Kidney capillary endothelial cell (primary cell): ENCODE results near the gene SLC66A3.

Experiments
- DNase-seq: peaks from one replicate; pipeline ENCODE4 v3.0.0-alpha.2; 2018; ENCODE audit warnings: low spot score

The SLC66A3 gene

DNA sequence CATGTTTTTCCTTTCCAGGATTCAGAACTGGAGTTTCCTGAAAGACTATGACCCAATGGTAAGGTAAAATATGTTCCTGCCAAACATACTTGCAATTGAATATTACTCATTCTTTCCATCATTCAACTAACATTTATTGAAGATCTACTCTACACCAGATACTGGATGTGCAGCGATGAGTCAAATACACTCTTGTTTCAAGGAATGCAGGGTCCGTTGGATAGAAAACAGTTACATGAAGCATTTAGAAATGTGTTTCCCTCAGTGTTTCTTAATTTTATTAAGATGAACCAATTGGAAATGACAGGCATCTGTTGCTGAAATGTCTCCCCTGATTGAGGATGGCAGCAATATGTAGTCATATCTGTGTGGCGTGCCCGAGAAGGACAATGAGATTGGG lies 14.8 kb upstream of the SLC66A3 start:
- DNase-seq: no peak

DNA sequence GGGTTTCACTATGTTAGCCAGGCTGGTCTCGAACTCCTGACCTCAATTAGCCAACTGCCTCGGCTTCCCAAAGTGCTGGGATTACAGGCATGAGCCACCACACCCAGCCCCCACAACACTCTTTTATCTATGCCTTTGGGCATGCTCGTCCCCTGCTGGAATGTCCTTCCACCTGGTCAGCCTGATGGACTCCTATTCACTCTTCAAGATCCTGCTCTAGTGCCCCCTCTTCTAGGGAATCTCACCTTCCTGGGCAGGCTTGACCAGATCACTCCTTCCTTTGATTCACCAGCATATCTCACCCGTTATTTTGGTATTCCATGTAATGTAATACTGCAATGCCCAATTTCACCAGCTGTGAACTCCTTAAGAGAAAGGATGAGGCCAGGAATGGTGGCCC lies 13.9 kb upstream of the SLC66A3 start:
- DNase-seq: no peak

DNA sequence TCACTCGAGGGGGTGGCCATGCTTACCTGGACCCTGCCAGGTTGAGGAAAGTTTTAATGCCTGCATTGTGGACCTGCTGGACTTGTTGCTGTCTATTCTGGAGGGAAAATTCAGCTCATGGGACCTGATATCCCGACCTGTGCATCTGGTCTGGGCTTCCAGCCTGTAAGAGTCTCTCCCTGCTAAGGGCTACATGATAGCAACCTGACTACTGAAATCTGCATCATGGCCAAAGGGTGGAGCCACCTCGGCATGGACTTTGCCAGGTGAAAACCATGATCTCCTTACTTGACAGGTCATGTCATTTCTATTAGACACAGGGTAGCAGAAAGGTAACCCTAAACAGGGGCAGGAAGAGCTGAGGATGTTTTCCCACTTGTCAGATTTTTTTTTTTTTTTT lies 12.9 kb upstream of the SLC66A3 start:
- no peak for DNase-seq

DNA sequence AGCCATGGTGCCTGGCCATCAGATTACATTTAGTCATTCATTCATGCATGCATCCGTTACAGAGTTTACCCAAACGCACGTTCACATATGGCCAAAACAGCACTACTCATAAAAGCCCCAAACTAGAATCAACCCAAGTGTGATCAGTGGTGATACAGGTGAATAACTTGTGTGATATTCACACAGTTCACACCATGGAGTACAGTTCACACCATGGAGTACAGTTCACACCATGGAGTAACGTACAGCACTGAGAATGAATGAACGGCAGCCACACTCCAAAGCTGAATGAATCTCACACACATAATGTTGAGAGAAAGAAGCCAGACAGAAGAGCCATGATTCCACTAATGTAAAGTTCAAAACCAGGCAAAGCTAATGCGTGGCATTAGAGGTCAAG lies 12.3 kb upstream of the SLC66A3 start:
- no peak for DNase-seq

DNA sequence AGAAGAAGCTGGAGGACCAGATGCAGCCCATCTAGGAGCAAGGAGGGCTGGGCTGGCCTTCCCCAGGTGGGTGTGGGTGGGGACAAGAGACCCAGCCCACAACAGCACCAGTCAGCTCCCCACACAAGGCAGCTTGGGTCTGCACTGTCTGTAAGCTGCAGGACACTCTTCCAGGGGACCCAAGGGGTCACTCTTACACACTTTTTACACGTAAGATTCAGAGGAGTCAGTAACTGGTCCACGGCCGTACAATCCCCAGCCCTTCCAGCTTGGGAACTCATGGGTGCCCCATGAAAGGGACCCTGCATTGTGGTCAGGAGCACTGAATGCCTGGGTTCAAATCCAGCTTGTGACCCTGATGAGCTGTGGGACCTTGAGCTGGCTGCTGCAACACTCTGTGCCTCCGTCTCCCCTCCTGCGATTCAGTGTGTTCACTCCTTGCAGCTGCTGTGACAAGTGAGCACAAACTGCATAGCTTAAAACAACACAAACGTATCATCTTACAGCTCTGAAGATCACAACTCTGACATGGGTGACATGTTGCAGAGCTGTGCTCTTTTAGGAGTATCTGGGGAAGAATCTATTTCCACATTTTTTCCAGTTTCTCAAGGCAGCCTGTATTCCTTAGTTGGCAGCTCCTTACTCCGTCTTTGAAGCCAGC lies 11.1 kb upstream of the SLC66A3 start:
- no peak for DNase-seq

DNA sequence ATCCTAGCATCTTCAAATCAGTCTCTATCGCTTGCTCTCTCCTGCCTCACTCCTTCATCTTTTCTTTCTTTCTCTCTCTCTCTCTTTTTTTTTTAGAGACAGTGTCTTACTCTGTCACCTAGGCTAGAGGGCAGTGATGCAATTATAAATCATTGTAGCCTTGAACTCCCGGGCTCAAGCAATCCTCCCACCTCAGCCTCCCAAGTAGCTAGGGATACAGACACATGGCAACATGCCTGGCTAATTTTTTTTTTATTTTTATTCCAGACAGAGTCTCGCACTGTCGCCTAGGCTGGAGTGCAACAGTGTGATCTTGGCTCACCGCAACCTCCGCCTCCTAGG lies 10.6 kb upstream of the SLC66A3 start:
- no peak for DNase-seq

DNA sequence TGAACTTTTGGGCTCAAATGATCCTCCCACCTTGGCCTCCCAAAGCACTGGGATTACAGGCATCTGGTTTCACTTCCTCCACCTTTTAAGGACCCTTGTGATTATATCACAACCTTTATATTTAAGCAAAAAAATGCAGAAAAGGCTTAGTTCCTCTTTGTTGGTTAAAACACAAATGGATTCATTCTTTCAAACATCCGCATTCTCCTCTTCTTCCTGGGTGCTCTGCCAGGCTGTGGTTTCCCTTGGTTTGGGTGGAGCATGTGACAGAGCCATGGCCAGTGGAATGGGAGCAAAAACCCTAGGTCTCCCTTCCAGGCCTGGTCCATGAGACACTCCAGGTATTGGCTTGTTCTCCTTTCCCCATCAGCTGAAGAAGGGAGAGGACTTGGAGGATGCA lies 9.9 kb upstream of the SLC66A3 start:
- DNase-seq: no peak

DNA sequence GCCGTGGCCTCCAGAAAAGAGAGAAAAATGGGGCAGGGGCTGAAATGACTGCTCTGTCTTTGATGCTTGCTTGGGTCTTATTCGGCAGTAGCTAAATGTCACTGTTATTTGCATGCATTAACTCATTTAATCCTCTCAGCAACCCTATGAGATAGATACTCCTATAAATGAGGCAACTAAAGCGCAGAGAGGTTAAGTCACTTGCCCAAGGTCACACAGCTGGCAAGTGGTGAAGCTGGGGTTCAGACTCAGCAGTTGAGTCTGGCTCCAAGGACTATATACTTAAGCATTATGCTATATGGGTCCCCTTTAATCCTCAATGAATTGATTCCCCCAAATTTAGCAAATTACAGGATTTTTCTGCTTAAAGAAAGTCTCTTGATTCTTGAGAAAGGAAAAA lies 9.2 kb upstream of the SLC66A3 start:
- no peak for DNase-seq

DNA sequence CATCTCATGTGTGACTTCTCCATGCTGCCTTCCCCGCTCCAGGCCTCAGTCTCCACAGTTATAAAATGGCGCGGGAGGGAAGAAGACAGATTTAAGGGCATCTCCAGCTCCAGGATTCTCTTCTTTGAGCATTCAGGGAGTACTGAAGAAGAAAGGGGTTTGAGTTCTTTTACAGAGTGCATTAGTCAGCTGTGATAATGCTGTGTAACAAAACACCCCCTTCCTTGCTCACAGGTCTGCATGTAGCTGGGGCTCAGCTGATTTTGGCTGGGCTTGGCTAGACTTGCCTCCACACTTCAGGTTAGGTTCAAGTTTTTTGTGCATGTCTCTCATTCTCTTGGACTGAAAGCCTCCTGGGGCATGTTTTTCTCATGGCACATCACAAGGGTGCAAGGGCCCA lies 8.0 kb upstream of the SLC66A3 start:
- no peak for DNase-seq

DNA sequence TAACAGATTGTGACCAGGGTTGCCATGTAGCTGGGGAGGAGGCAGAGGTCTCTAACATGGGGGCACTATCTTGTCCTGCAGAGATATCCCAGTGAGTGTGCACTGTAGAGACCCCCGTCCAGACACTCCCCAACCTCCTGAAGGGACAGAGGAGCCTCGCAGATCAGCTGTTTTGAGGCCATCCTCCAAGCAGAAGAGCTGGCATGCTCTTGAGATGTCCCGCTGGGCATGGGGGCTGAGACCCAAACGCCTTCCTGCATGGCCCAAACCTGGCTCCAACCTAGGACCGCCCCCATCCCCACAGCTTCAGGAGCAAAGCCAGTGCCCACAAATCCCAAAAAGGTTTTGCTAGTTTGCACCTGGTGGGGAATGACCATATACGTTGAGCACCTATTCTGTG lies 2.7 kb upstream of the SLC66A3 start:
- no peak for DNase-seq

DNA sequence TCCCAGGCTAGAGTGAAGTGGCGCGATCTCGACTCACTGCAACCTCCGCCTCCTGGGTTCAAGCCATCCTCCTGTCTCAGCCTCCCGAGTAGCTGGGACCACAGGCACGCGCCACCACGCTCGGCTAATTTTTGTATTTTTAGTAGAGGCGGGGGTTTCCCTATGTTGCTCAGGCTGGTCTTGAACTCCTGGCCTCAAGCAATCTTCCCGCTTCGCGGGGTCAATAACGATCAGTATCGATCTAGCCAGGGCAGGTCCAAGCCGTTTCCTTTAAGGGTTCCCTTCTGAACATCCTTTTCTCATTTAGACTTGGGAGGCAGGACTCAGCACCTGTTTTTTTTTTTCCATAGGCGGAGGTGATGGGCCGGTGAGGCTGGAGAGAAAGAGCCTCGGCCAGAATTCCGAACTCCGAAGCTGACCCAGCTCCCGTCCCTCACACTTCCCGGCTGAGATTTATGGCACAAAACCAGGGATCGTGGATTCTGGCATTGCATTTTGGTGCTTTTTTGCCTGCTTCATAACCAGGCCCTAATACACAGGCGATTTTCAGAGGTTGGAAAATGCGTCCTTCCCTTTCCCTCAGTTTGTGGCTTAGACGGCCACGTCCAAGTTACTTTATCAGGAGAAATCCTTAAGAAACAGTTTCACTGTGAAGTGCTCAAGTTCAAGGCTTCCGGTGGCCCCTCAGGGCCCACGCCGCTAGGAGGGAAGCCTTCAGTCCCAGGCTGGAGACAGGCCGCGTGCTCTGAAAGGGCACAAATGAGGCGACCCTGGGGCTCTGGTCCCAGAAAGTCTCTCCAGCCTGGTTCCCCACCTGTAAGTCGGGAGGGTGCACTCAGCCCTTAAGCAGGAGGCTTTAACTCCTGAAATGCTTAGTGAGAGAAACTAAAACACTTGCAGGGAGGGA lies 998 bp upstream of the SLC66A3 start:
- DNase-seq: no peak

DNA sequence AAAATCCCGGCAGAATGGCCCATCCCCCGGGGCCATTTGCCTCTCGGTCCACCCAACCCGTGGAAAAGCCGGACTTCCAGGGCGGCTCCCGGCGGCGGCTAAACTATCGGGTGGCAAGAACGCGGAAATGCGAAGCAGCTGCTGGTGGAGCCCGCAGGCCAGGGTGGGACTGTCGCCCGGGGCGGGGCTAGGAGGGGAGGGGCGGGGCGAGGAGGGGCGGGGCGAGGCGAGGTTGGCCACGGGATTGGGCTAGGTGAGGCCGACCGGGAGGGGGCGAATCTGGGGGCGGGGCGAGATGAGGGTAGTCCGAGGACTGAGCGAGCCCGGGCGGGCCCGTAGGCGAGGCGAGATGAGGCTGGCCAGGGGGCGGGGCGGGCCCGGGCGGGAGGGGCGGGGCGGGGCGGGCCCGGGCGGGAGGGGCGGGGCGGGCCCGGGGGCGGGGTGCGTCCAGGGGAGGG lies 315 bp upstream of the SLC66A3 start:
- peak; percentile 77 for DNase-seq

DNA sequence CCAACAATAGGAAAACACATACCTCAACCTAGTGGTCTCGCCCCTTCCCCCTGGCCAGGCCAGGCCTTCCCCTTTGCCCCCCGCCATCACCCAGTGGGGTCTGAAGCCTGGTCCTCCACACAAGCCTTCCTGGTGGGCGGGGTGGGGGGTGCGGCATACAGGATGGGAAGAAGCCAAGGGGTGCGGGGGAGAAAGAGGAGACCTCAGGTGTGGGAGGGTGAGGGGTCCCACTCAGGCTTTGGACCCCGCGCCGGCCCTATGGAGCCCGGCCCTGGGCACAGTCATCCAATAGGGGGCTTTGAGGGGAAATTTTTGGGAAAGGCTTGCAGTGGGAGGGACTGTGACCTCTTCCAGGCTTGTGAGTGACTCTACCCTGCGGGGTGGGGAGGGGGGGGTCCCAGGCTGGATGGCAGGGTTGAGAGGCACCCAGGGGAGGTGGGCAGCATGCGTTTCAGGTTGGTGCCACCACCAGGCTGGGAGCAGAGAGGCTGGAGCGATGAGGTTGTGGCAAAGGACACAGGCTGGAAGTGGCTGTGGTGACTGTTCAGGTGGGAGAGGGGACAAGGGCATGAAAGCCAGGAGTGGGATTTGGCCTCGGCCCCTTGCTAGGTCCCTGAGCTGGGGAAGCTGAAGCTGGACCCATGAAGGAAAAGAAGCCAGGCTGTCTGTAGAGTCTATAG lies 1.3 kb downstream of the SLC66A3 start:
- no peak for DNase-seq

DNA sequence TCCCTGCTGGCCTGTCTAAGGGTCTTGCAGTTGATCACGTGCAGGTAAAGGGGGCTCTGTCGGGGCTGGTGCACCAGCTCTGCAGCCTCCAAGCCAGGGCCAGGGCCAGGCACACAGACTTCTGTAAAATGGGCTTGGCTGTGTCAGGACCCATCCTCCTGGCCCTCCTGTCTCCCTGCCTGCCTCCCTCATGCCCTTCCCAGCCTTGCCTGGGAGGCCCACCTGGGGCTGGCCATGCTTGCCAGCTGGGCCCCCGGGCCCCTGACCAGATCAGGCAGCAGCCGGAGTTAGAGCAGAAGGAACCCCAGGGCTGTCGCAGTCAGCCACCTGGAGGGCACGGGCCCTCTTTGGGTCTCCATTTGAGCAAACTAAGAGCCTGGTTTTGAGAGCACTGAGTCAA lies 2.0 kb downstream of the SLC66A3 start:
- DNase-seq: no peak

DNA sequence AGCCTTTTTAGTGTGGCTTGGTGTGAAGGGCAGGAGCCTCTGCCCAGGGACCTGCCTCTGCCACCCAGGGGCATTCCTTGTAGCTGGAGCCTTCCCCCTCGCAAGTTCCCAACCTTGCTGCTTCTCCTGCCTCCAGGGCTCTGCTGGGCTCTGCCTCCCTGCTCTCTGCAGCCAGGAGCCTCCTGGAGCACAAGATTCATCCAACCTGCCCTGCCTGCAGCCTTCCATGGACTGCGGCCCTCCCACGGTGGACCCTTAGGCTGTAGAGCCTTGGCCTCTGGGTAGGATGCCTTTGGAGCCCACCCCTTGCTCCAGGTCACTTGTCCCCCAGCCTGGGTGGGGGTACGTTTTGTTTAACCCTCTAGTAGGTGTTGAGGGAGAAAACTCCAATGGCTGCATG lies 2.5 kb downstream of the SLC66A3 start:
- DNase-seq: no peak

DNA sequence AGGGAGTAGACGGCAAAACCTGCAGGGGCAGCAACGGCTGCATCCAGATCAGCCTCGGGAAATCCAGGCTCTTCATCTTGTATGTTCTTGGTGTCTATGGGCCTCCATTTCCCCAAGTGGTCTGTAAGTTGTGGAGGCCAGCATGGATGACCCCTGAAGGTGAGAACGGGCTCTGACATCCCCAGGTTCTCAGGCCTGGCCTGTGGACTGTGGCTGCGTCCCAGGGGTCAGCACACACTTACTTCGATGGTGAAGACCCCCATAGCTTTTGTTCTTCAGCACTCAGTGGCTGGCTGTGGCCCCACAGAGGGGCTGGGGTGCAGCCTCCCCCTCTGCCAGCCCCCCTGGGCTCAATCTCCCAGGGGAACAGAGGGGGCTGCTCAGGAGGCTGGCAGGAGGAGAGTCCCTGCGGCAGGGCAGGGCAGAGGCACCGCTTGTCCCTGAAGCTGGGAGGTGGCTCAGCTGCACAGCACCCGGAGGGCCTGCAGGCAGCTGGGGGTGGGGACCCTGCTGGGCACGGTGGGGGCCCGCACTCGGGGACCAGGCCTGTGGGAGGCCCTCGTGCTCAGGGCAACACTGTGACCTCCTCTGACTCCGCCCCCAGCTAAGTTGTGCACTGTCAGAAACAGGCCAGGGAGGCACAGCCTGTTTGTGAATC lies 3.8 kb downstream of the SLC66A3 start:
- no peak for DNase-seq

DNA sequence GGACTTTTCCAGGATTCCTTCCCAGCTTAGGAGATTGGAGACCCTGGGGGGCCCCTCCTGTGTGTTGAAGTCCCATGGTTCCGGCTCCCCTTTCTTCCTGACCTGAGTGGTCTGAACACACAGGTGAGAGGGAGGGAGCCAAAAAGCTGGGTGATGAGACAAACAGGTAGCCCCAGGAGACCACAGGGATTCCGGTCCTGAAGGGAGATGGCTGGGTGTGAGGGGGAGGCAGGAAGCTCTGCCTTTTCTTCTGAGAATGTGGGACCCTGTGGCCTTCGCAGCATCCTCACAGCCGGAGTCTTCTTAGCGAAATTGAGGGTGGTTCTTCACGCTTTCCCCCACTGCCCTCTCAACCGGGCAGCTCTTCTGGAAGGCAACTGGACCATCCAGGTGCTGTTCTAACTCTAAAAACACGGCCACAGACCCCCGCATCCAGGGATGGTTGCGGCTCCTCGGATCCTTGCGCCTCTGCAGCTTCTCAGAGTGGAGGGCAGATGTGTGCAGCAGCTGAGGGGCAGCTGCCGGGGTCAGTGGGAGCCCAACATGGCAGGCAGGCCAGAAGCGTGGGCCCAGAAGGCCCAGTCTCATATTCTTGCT lies 4.4 kb downstream of the SLC66A3 start:
- no peak for DNase-seq

DNA sequence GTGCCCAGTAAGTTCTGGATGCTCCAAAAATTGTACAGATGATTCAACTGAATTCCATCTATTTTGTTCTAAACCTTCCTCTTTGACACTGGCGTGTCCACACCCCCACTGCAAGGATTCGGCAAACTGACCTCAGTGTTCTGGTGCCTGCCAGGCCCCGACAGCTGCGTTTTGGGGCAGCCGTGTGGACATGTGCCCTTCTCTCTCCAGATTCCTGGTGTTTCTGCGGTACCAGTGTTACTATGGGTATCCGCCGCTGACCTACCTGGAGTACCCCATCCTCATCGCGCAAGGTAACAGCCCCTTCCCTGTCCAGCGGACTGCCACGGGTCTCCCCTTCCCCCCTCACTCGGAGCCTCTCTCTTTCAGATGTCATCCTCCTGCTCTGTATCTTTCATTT lies 5.0 kb downstream of the SLC66A3 start:
- no peak for DNase-seq

DNA sequence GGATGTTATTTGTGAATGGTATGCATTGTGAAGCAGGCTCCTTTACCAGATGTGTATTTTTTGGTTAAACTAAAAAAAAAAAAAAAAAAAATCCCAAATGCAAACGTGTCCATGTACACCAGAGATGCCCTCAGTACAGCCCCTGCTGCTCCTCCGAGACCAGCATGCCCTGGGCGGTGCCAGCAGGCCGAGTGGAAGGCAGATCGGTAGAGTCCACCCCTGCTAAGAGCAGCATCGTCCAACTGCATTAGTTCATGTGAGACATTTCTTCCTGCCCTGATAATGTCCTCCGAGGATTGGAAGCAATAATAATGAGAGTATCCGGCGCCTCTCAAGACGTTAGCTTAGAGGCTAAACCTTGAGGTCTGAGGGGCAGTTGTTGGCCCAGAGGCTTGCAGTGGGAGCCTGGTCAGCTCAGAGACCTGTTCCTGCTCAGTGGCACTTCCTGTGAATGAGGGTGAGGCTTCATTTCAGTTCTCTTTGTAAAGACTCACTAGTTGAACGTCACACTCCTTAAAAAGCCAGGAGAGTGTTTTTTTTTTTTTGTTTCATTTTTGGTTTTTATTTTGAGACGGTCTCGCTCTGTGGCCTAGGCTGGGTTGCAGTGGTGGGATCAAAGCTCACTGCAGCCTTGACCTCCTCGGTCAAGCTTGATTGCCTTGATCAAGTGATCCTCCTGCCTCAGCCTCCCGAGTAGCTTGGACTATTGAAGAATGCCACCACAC lies 5.6 kb downstream of the SLC66A3 start:
- DNase-seq: no peak

DNA sequence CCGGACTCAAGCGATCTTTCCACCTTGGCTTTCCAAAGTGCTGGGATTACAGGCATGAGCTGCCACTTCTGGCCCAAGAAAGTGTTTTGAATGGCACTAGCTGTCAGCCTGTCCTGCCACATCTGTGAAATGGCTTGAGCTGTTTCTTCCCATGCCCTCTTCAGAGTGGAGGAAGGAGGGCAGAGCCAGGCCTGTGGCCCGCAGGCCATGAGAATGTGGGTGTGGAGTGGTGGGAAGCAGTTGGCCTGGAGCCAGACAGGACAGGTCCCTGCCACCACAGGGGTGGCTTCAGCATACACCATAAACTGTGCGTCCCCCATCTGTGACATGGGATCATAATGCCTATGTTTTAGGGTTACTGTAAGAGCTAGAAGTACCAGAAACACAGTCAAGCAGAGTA lies 6.5 kb downstream of the SLC66A3 start:
- DNase-seq: no peak
